Activated T-helper 2 cell treated with anti-CD3 and anti-CD28 coated beads, Interferon-gamma antibody, Interleukin-2, Interleukin-4, amounts not matched to agents 10 μg/mL and 5 μg/mL and 100 μg/mL, durations not matched to agents 14 hours and 24 hours and 36 hours (primary cell): Measurements from ENCODE around the gene SEPTIN2. TPM values are rescaled to one million over a fixed set of nuclear protein-coding genes. Genes with fewer than 3 reads are reported as not detected.

ENCODE experiments used
- DNase-seq: peaks from one replicate; pipeline ENCODE4 v3.0.0; 2021; ENCODE audit warnings: low spot score
- H3K27ac Mint-ChIP-seq: one replicate; pipeline ENCODE4 v1.8.0; 2021; ENCODE audit warnings: mixed read lengths
- H3K27me3 Mint-ChIP-seq: one replicate; pipeline ENCODE4 v1.8.0; 2021; ENCODE audit warnings: low read depth, mixed read lengths
- H3K36me3 Mint-ChIP-seq: one replicate; pipeline ENCODE4 v1.8.0; 2021; ENCODE audit warnings: low read depth, mixed read lengths
- H3K4me1 Mint-ChIP-seq: one replicate; pipeline ENCODE4 v1.8.0; 2021; ENCODE audit warnings: low read depth, mixed read lengths
- H3K4me3 Mint-ChIP-seq: one replicate; pipeline ENCODE4 v1.8.0; 2021; ENCODE audit warnings: low read depth, mild to moderate bottlenecking, moderate library complexity, mixed read lengths
- H3K9me3 Mint-ChIP-seq: one replicate; pipeline ENCODE4 v1.8.0; 2021; ENCODE audit warnings: mixed read lengths
- intact Hi-C: fragments of 100-400 bp; cut with micrococcal nuclease; formaldehyde crosslinking; loops from one replicate; pipeline ENCODE4 v1.15.1; 2023
- total RNA-seq: library from RNA; stranded (reverse); gene quantifications from 2 replicates; pipeline ENCODE4 v1.2.3, GENCODE V29; 2022

SEPTIN2 gene
- total RNA-seq, 1 donor from 2014 or later: 231 TPM

DNA sequence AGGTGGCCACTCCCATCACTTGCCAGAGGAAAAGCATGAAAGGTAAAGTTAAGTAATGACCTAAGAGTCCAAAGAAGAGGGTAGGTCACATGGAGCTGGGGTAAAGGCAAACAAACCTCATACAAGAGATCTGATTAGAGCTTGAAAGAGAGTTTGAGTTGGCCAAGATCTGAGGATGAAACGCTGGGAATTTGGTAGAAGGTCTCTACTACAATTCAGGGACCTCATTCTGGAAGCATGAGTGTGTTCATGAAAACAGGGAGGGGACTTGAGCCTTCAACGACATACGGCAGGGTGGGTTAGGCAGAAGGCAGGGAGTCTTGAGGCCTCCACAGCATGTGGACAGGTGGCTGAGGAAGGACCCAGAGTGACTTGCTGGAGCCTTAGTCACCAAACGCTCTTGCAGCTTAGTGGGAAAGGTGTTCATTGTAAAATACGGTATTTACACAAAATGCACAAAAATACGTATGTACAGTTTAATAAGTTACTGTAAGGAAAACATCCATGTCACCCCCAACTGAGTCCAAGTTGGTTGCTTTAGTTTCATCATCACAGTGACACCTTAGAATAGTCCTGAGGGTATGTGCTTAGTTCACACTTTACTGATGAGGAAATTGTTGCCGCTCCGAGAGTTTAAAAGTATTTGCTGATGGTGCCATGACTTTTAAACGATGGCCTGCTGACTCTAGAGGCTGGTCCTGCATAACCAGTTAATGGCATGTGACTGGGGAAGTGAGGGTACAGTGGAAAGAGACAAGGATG is 35.3 kb downstream of the SEPTIN2 start:
- Mint-ChIP-seq H3K27me3 (no peaks in the 10 kb centered on the region), H3K36me3 (peaks cover 67% of the 10 kb centered on the region), H3K27ac (no peak overlapping the region), H3K4me3 (no peak overlapping the region), H3K4me1 (peaks cover 4% of the 10 kb centered on the region), H3K9me3 (no peaks in the 10 kb centered on the region)
- intact Hi-C loops: no loop called here
- no peak for DNase-seq

DNA sequence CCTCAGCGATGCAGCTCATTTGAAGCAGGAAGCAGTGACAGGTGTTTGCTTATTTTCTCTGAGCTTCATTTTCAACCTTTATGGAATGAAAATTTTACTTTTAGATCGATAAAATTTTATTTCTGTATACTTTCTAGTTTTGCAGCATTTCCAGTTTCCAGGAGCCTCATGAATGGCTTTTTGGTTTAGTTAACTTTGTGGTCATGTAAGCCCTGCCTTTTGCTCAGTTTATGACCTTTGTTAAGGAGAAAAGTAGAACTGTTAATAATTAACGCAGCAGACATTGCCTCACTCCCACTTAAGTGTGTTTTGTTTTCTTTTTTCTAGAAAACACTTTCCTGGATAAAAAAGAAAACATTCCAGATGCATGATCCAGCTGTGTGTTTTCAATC is 35.9 kb downstream of the SEPTIN2 start:
- H3K36me3 Mint-ChIP-seq: peaks cover 65% of the 10 kb centered on the region
- H3K9me3 Mint-ChIP-seq: no peaks in the 10 kb centered on the region
- peaks cover 4% of the 10 kb centered on the region for H3K4me1 Mint-ChIP-seq
- DNase-seq: no peak
- no peak overlapping the region for H3K27ac Mint-ChIP-seq
- H3K4me3 Mint-ChIP-seq: no peak overlapping the region
- no peaks in the 10 kb centered on the region for H3K27me3 Mint-ChIP-seq
- intact Hi-C loops: no loop called here

DNA sequence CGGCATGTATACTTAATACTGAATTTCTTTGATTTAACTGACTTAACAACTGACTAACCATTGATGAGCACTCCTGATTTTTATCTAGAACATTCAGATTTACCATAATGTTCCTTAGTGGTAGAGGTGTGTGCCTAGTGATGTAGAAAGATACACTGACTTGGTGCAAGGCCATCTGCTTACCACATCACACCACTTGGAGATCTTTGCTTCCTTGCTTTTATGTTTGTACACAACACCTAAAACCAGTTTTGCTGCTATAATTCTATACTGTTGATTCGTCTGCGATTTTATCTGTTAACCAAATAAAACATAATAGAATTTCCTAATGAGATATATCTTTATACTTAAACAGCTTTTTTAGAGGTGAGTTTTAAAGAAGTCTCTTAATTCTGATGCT is 36.5 kb downstream of the SEPTIN2 start:
- H3K36me3 Mint-ChIP-seq: peaks cover 65% of the 10 kb centered on the region
- H3K4me1 Mint-ChIP-seq: peaks cover 8% of the 10 kb centered on the region
- DNase-seq: no peak
- no peak overlapping the region for H3K27ac Mint-ChIP-seq
- intact Hi-C loops: no loop called here
- no peaks in the 10 kb centered on the region for H3K9me3 Mint-ChIP-seq
- no peaks in the 10 kb centered on the region for H3K27me3 Mint-ChIP-seq
- H3K4me3 Mint-ChIP-seq: no peak overlapping the region

DNA sequence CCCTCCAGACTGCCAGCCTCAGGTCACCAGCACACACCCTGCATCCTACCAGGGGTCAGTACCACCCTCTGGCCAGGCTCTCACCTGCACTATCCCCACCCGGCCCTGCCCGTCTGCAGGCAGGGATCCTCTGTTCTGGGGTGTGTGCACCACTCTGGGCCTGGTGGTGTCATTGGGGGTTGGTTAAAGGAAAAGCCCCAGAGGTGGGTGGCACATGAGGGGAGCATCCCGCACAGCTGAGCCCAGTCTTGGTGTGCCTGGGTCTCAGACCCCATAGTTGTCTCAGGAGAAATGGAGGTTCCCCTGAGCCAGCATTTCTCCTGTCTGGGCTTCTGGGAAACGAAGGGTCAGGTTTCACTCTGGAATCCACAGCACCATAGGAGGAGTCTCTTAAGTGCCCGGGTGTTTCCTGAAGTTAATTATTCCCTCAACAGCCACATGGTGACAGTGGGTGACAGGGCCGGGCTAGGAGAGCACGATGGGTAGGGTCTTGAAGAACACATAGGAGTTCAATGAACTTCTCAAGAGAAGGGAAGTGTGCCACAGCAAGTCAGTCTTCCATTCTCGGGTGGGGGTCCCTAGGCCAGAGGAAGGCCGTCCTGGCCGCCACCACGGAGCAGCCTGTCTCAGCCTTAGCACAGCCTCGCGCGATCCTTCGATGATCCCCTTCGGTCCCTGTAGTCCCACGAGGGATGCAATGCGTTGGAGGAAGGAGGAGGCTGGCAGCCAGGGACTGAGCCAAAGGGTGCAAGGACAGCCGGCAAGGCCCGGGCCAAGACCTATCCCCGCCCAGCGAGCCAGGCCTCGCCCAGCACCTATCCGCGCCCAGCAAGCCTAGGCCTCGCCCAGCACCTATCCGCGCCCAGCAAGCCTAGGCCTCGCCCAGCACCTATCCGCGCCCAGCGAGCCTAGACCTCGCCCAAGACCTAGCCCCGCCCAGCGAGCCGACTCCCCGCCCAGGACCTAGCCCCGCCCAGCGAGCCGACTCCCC is 39.2 kb downstream of the SEPTIN2 start:
- intact Hi-C loops: loop anchor here (5.0 kb wide), 3 partner anchors 87 to 347 kb away; partner anchors contain the start of gene ING5
- no peaks in the 10 kb centered on the region for H3K9me3 Mint-ChIP-seq
- no peaks in the 10 kb centered on the region for H3K27me3 Mint-ChIP-seq
- H3K4me1 Mint-ChIP-seq: peaks cover 24% of the 10 kb centered on the region
- peaks cover 44% of the 10 kb centered on the region for H3K36me3 Mint-ChIP-seq
- H3K4me3 Mint-ChIP-seq: no peak overlapping the region
- H3K27ac Mint-ChIP-seq: peak overlapping the region; percentile 50
- peak; percentile 76 for DNase-seq

DNA sequence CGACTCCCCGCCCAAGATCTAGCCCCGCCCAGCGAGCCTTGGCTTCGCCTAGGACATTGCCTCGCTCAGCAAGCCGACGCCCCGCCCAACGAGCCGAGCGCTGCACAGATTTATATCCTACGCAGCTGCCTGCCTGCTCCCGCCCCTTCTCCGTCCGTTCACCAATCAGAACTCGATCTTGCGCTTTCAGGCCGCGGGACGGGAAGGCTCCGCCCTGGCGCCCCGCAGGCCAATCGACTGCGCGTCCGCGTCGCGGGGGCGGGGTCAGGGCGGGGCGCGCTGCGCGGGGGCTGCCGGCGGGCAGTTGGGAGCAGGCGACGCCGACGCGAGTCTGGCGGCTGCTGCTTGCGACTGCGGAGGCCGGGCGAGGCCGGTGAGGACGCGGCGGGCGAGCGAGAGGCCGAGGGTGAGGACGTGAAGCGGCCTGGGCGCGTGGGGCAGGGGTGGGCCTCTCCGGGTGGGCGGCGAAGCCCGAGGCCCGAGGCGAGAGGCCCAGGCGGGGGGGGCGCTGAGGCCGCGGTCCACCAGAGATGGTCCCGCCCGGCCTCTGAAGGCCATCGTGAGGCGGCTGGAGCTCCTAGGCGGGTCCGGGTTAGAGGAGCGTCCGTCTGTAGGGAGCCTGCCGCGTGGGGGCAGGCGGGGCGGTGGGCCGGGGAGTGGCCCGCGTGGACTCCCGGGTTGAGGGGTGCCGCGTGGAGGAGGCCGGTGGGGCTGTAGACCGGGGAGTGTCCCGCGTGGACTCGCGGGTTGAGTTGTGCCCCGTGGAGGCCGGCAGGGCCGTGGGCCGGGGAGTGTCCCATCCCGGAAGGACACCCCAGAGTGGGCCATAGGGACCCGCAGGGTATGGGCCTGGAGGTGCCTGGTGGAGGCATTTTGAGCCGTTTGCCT is 40.5 kb downstream of the SEPTIN2 start, which contains the start of gene FARP2:
Gene FARP2, plus strand, starts transcription at position 303 of the 888 bp plus-strand sequence. CDS start 16,823 bp downstream, outside the sequence.
- H3K36me3 Mint-ChIP-seq: peaks cover 31% of the 10 kb centered on the region
- intact Hi-C loops: loop anchor here (1.0 to 5.0 kb wide), 6 partner anchors 41 to 346 kb away; partner anchors contain the start of genes HDLBP, ING5, PPP1R7 and SEPTIN2
- H3K4me1 Mint-ChIP-seq: peaks cover 28% of the 10 kb centered on the region
- peak within 1 kb of the TSS; percentile 90 for H3K27ac Mint-ChIP-seq
- peak; percentile 95 for DNase-seq
- H3K4me3 Mint-ChIP-seq: peak within 1 kb of the TSS; percentile 84
- H3K9me3 Mint-ChIP-seq: no peaks in the 10 kb centered on the region
- no peaks in the 10 kb centered on the region for H3K27me3 Mint-ChIP-seq

DNA sequence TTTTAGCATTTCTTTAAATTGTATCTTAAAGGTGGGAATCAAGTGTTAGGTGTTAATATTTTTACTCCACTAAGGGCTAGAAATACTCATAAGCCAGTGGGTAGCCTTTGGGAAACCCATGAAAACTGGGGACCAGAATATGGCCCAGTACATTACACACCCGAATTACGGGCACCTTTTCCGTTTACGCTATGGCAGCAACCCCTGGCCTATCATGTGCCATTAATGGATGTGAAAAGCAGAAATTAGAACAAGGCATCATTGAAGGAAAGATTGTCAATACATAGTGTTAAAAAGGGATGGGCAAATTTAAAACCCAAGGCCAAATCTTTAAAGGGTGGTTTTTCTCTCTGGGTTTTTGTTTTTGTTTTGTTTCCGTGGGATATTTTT is 41.1 kb downstream of the SEPTIN2 start:
- H3K36me3 Mint-ChIP-seq: peaks cover 27% of the 10 kb centered on the region

DNA sequence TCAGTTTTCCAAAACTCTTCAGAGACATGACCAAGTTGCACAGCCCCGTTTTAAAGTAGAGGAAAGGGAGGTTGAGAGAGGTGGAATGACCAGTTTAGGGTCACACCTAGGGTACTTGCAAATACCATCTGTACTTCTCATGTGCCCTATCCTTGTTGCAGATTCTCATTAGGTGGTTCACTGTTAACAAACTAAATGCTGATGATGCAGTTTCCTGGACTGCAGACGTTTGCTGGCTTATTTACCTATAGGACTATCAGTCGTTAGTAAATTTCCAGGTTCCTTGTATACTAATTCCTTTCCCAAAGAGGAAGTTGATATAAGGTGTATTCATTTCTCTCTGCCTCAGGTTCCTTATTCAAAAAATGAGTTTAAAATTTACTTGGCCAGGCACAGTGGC is 41.8 kb downstream of the SEPTIN2 start:
- Mint-ChIP-seq H3K36me3 (peaks cover 22% of the 10 kb centered on the region), H3K4me3 (peak overlapping the region; percentile 84), H3K27me3 (no peaks in the 10 kb centered on the region), H3K9me3 (no peaks in the 10 kb centered on the region), H3K27ac (peak overlapping the region; percentile 59), H3K4me1 (peaks cover 29% of the 10 kb centered on the region)
- no peak for DNase-seq
- intact Hi-C loops: loop anchor here (2.0 to 5.0 kb wide), 4 partner anchors 85 to 345 kb away; partner anchors contain the start of genes ING5 and STK25

More for the DNA sequence above, 41.1 kb downstream of the SEPTIN2 start:
- Mint-ChIP-seq H3K4me3 (peak overlapping the region; percentile 84), H3K9me3 (no peaks in the 10 kb centered on the region), H3K27me3 (no peaks in the 10 kb centered on the region), H3K27ac (peak overlapping the region; percentile 59), H3K4me1 (peaks cover 29% of the 10 kb centered on the region)
- intact Hi-C loops: loop anchor here (1.0 to 5.0 kb wide), 6 partner anchors 42 to 345 kb away; partner anchors contain the start of genes HDLBP, ING5, PPP1R7 and SEPTIN2
- no peak for DNase-seq

DNA sequence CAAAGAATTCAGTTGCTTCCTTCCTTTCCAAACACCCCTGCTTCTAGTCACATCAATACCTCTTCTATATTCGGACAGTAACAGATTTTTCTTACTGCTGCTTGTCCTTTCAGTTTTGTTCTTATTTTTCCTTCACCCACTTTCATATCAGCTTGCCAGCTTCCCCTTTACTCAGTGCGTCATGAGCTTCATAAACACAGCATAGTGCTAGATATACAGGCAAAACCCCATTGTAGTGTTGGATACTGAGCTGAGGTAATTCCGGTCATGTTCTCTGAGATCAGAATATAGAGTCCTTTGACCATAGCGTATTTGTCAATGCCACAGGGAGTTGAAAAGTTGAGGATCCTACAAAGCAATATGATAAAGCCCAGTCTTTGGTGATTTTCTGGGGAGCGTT is 42.7 kb downstream of the SEPTIN2 start:
- Mint-ChIP-seq H3K4me3 (peak overlapping the region; percentile 27), H3K27ac (no peak overlapping the region), H3K9me3 (no peaks in the 10 kb centered on the region), H3K27me3 (no peaks in the 10 kb centered on the region), H3K36me3 (peaks cover 15% of the 10 kb centered on the region), H3K4me1 (peaks cover 29% of the 10 kb centered on the region)
- intact Hi-C loops: loop anchor here (5.0 kb wide), 3 partner anchors 84 to 344 kb away; partner anchors contain the start of gene ING5
- no peak for DNase-seq

DNA sequence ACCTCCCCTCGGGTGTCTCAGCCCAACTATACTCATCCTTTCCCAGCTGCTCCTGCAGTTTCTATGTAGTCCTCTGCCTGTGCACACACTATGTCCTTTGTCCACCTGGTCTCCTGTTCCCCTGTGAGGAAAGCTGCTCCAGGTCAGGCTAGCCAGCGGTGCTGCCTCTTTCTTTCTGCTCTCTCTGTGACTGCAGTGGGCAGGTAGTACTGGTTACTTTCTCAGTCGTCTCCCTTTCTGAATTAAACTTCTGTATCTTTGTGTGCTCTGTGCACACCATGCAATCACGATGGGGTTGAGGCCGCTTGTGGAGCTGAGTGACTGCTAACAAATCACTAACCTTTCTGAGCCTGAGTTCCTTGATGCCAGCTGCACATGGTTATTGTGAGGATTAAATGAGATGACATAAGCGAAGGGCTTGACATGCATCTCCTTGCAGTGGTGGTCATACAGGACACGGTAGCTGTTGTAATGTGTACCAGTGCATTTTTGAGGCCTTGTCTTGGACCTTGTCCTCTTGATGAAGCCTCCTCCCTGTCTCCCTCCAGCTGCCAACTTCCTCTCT is 43.8 kb downstream of the SEPTIN2 start:
- Mint-ChIP-seq H3K27ac (no peak overlapping the region), H3K9me3 (no peaks in the 10 kb centered on the region), H3K36me3 (peaks cover 5% of the 10 kb centered on the region), H3K27me3 (no peaks in the 10 kb centered on the region), H3K4me1 (peaks cover 28% of the 10 kb centered on the region), H3K4me3 (no peak overlapping the region)
- intact Hi-C loops: loop anchor here (5.0 kb wide), 3 partner anchors 83 to 343 kb away; partner anchors contain the start of gene ING5
- DNase-seq: no peak

DNA sequence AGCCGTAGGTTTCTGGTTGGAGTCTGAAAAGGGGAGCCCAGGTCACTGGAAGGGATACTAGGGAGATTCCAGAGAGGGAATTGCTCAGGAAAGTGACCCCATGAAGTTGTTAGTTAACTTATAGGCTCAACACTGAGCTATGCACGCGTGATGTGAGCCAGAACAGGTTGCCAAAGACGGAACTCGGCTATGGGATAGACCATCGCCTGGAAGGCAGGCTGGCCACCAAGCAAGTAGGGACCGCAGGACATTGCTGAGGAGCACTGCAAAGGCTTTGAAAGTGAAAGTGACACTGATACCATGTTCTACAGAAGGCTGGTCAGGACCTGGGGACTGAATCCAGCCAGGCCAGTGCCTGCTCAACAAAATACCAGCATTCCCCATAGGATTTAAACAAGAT is 47.7 kb downstream of the SEPTIN2 start:
- no peak for DNase-seq
- intact Hi-C loops: no loop called here
- H3K27me3 Mint-ChIP-seq: no peaks in the 10 kb centered on the region
- no peak overlapping the region for H3K4me3 Mint-ChIP-seq
- H3K4me1 Mint-ChIP-seq: peaks cover 17% of the 10 kb centered on the region
- no peak overlapping the region for H3K27ac Mint-ChIP-seq
- no peaks in the 10 kb centered on the region for H3K9me3 Mint-ChIP-seq
- H3K36me3 Mint-ChIP-seq: no peaks in the 10 kb centered on the region

DNA sequence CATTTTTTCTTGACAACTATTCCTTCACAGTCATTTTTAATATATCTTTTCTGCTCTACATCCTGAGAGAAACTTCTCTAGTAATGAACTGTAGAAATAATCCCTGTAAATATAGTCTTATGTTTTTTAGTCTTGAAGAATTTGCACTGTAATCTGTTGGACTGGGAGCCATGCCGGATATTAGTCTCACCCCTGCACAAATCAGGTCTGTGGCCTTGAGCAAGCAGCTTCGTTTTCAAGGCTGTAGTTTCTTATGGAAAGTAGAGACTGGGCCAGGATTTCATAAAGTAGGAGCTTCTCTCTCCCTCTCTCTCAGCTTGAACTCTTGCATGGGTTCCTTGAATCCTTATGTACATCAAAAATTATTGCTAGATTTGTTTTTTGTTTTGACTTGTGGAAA is 49.1 kb downstream of the SEPTIN2 start:
- intact Hi-C loops: no loop called here
- Mint-ChIP-seq H3K27me3 (no peaks in the 10 kb centered on the region), H3K4me3 (no peak overlapping the region), H3K4me1 (peaks cover 12% of the 10 kb centered on the region), H3K36me3 (no peaks in the 10 kb centered on the region), H3K9me3 (no peaks in the 10 kb centered on the region), H3K27ac (no peak overlapping the region)
- DNase-seq: no peak
